SK-N-SH (cell line): ENCODE measurements around the gene DHX29. TPM values are rescaled to one million over a fixed set of nuclear protein-coding genes. Genes with fewer than 3 reads are reported as not detected.

Experiments used
- CTCF ChIA-PET: fragments of 300-600, 350-600 bp; formaldehyde crosslinking; extraction: SDS; loops from one replicate; lab custom pipeline; 2021; lab: Yijun Ruan, JAX
- POLR2A ChIA-PET: fragments of 350-600 bp; sonication (Branson Sonifier 250); formaldehyde crosslinking; extraction: SDS; loops from one replicate; lab custom pipeline; 2020; ENCODE audit warnings: antibody characterized with exemption, inconsistent platforms; lab: Yijun Ruan, JAX
- DNase-seq: peaks from one replicate; pipeline ENCODE4 v3.0.0; 2012
- H2AFZ ChIP-seq: fragments of 200-600 bp; sonication (generic); 2 replicates; pipeline ENCODE4 v1.8.1; 2016; ENCODE audit warnings: antibody characterized with exemption, mild to moderate bottlenecking, low read depth
- H3F3A ChIP-seq: fragments of 200-600 bp; sonication (generic); replicated peaks from 2 replicates; pipeline ENCODE3; 2016; ENCODE audit warnings: antibody characterized with exemption, mild to moderate bottlenecking; ENCODE audit not compliant: insufficient read depth
- H3K27ac ChIP-seq, 2 experiments: fragments of 200-500 bp in 1 of 2; fragments of 200-600 bp in 1 of 2; sonication (Bioruptor generic) in 1 of 2; sonication (generic), shearing (Covaris generic) in 1 of 2; 2 replicates each; pipeline versions ENCODE4 v1.5.1 to v1.6.1; 2014 to 2016; ENCODE audit warnings: low read depth in 2 of 2, inconsistent platforms in 1 of 2, low read length in 1 of 2, mild to moderate bottlenecking in 1 of 2, mixed read lengths in 1 of 2
- H3K27me3 ChIP-seq: fragments of 200-600 bp; sonication (generic), shearing (Covaris generic); 2 replicates; pipeline ENCODE4 v1.6.1; 2016; ENCODE audit warnings: mixed run types; ENCODE audit not compliant: insufficient read depth
- H3K36me3 ChIP-seq, 2 experiments: fragments of 200-500 bp in 1 of 2; fragments of 200-600 bp in 1 of 2; sonication (Bioruptor generic) in 1 of 2; sonication (generic) in 1 of 2; replicated peaks in 1 of 2; 2 replicates each; pipeline versions ENCODE3 to v1.5.1; 2014 to 2016; ENCODE audit warnings: low read length in 1 of 2, mild to moderate bottlenecking in 1 of 2; ENCODE audit not compliant: insufficient read depth in 2 of 2, control insufficient read depth in 1 of 2
- H3K4me1 ChIP-seq, 2 experiments: fragments of 200-500 bp in 1 of 2; fragments of 200-600 bp in 1 of 2; sonication (Bioruptor generic) in 1 of 2; sonication (generic), shearing (Covaris generic) in 1 of 2; 2 replicates each; pipeline versions ENCODE4 v1.5.1 to v1.6.1; 2014 to 2016; ENCODE audit warnings: low read depth in 1 of 2, low read length in 1 of 2, mixed run types in 1 of 2; ENCODE audit not compliant: insufficient read depth in 2 of 2, control insufficient read depth in 1 of 2
- H3K4me2 ChIP-seq: fragments of 200-600 bp; sonication (generic), shearing (Covaris generic); 2 replicates; pipeline ENCODE4 v1.6.1; 2017; ENCODE audit warnings: mixed run types
- H3K4me3 ChIP-seq, 2 experiments: fragments of 200-500 bp in 1 of 2; fragments of 200-600 bp in 1 of 2; sonication (Bioruptor generic) in 1 of 2; sonication (generic), shearing (Covaris generic) in 1 of 2; 2 replicates each; pipeline versions ENCODE4 v1.5.1 to v1.8.1; 2014 to 2016; ENCODE audit warnings: low read depth in 2 of 2, inconsistent platforms in 1 of 2, low read length in 1 of 2, mild to moderate bottlenecking in 1 of 2, mixed read lengths in 1 of 2, moderate library complexity in 1 of 2
- H3K79me2 ChIP-seq: fragments of 200-600 bp; sonication (generic); 2 replicates; pipeline ENCODE4 v1.8.1; 2017; ENCODE audit warnings: mild to moderate bottlenecking; ENCODE audit not compliant: insufficient read depth
- H3K9ac ChIP-seq: fragments of 200-600 bp; sonication (generic); 2 replicates; pipeline ENCODE4 v1.6.1; 2017; ENCODE audit warnings: mixed run types
- H3K9me2 ChIP-seq: fragments of 200-600 bp; sonication (generic); 2 replicates; pipeline ENCODE4 v1.6.1; 2017; ENCODE audit warnings: mixed run types
- H3K9me3 ChIP-seq: fragments of 200-600 bp; sonication (generic); 2 replicates; pipeline ENCODE4 v1.6.1; 2017; ENCODE audit warnings: mixed run types, mild to moderate bottlenecking, moderate library complexity
- H4K20me1 ChIP-seq: fragments of 200-600 bp; sonication (generic); 2 replicates; pipeline ENCODE4 v1.6.1; 2017; ENCODE audit warnings: mild to moderate bottlenecking, mixed run types; ENCODE audit not compliant: insufficient read depth
- CHD2 ChIP-seq: fragments of 150-350 bp; IDR thresholded peaks from 2 replicates; pipeline ENCODE4 v1.6.1; 2018; ENCODE audit warnings: low read length; ENCODE audit not compliant: partially characterized antibody
- ELF1 ChIP-seq: IDR thresholded peaks from 2 replicates; pipeline ENCODE4 v1.4.0; 2012
- FOSL2 ChIP-seq: IDR thresholded peaks from 2 replicates; pipeline ENCODE4 v1.4.0; 2012; ENCODE audit warnings: low read depth, mild to moderate bottlenecking, moderate library complexity, borderline replicate concordance
- FOXM1 ChIP-seq: IDR thresholded peaks from 2 replicates; pipeline ENCODE4 v1.4.0; 2012; ENCODE audit warnings: low read depth, mild to moderate bottlenecking
- GABPA ChIP-seq: IDR thresholded peaks from 2 replicates; pipeline ENCODE4 v1.4.0; 2012; ENCODE audit warnings: low read depth, mild to moderate bottlenecking
- MXI1 ChIP-seq: IDR thresholded peaks from 2 replicates; pipeline ENCODE4 v1.6.1; 2012; ENCODE audit warnings: mild to moderate bottlenecking, low read depth, low read length, improper control_type of control experiment
- PBX3 ChIP-seq: IDR thresholded peaks from 2 replicates; pipeline ENCODE4; 2012
- POLR2AphosphoS5 ChIP-seq: IDR thresholded peaks from 2 replicates; pipeline ENCODE4 v1.6.1; 2012; ENCODE audit warnings: low read depth, low read length
- RXRA ChIP-seq: IDR thresholded peaks from 2 replicates; pipeline ENCODE4 v1.4.0; 2012; ENCODE audit warnings: low read depth, mild to moderate bottlenecking, borderline replicate concordance
- TCF12 ChIP-seq: IDR thresholded peaks from 2 replicates; pipeline ENCODE4 v1.4.0; 2012
- TEAD4 ChIP-seq: IDR thresholded peaks from 2 replicates; pipeline ENCODE4 v1.4.0; 2012; ENCODE audit warnings: mild to moderate bottlenecking, borderline replicate concordance; ENCODE audit not compliant: insufficient read depth
- ZBTB33 ChIP-seq: IDR thresholded peaks from 2 replicates; pipeline ENCODE4 v1.4.0; 2012; ENCODE audit warnings: low read depth, borderline replicate concordance
- WGBS: methylation state at CpG from one replicate; pipeline ENCODE4 v1.1.6; 2017; ENCODE audit warnings: low lambda C conversion rate; 5-methylcytosine and 5-hydroxymethylcytosine counted together
- polyA plus RNA-seq, 3 experiments: library from polyadenylated mRNA; depleted of rRNA; stranded (reverse); fragments of >200 nt; gene quantifications; 2 replicates each; pipeline ENCODE4 v1.2.3, GENCODE V29; 2012
- TF ChIP-seq, protein P1 (sequence below): IDR thresholded peaks from 2 replicates; pipeline ENCODE4 v1.4.0; 2012; ENCODE audit warnings: low read depth
- TF ChIP-seq, protein P2 (sequence below): fragments of 150-350 bp; IDR thresholded peaks from 2 replicates; pipeline ENCODE4 v1.6.1; 2016; ENCODE audit warnings: mild to moderate bottlenecking, low read depth, low read length

Gene DHX29
- polyA plus RNA-seq, 1 of the 3 experiments (the other 2 are of a cell fraction) = 2.1 TPM

GRCh38 chr5:55290991-55291390 is 16.5 kb downstream of the DHX29 start:
- Histone ChIP-seq H3K27ac (no peak overlapping the region), H3K27me3 (no peaks in the 10 kb centered on the region), H2AFZ (no peak overlapping the region), H3F3A (no peaks in the 10 kb centered on the region), H3K9me2 (no peaks in the 10 kb centered on the region), H3K36me3 (peaks cover 71 to 78% of the 10 kb centered on the region in 2 experiments), H4K20me1 (no peaks in the 10 kb centered on the region), H3K4me1 (no peaks in the 10 kb centered on the region), H3K9ac (no peak overlapping the region), H3K4me3 (no peak overlapping the region), H3K9me3 (no peaks in the 10 kb centered on the region), H3K79me2 (no peaks in the 10 kb centered on the region), H3K4me2 (no peak overlapping the region)
- ChIA-PET CTCF (interaction anchor here (1.3 to 1.4 kb wide), 2 partner anchors 9 to 403 kb away, joined by 3 read pairs; no protein-coding TSS in a partner anchor), POLR2A (no interaction called here)
- 81% methylated on average over 2 of the region's 2 CpGs for WGBS
- no peak for TF ChIP-seq POLR2AphosphoS5
- DNase-seq = no peak

- Histone ChIP-seq H3K27ac (no peak overlapping the region), H3K4me2 (no peak overlapping the region), H4K20me1 (no peaks in the 10 kb centered on the region), H3K79me2 (no peaks in the 10 kb centered on the region), H3K27me3 (no peaks in the 10 kb centered on the region), H3K9me3 (no peaks in the 10 kb centered on the region), H3K36me3 (peaks cover 67 to 76% of the 10 kb centered on the region in 2 experiments), H3K9ac (no peak overlapping the region), H2AFZ (no peak overlapping the region), H3K4me3 (no peak overlapping the region), H3K4me1 (no peaks in the 10 kb centered on the region), H3F3A (no peaks in the 10 kb centered on the region), H3K9me2 (no peaks in the 10 kb centered on the region)
- TF ChIP-seq RXRA (no peak), PBX3 (no peak), CHD2 (no peak), MXI1 (no peak)
- ChIA-PET POLR2A (no interaction called here), CTCF (interaction anchor here (1.4 kb wide), 1 partner anchor 404 kb away, joined by 3 read pairs; no protein-coding TSS in a partner anchor)
- no peak for DNase-seq
These were observed 17.7 kb downstream of the DHX29 start for GRCh38 chr5:55289808-55290207.

DNA sequence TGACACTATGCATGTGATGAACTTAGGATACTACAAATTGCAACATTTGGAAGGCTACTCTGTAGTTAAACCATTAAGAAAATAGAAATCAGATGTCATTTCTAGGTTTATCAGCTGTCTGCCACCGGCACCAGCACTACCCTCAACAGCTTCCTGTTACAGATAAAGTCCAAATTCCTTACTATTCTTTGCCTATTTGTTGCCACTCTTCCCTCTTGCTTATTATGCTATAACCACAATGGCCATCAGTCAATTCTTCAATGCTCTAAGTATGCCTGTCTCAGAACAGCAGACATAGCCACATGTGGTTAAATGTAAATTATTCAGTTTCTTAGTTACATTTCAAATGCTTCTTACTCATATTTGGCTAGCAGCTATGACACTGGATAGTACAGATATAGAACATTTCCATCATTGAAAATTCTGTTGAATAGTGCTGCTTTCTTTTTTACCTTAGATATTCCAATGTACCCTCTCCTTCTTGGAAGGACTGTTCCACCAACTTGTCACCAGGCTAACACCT is 21.0 kb downstream of the DHX29 start:
- Histone ChIP-seq H3K4me1 (no peaks in the 10 kb centered on the region), H3K9me2 (no peaks in the 10 kb centered on the region), H4K20me1 (no peaks in the 10 kb centered on the region), H3K79me2 (no peaks in the 10 kb centered on the region), H3K9ac (no peak overlapping the region), H2AFZ (no peak overlapping the region), H3K27me3 (no peaks in the 10 kb centered on the region), H3K36me3 (peaks cover 65 to 67% of the 10 kb centered on the region in 2 experiments), H3K27ac (no peak overlapping the region), H3F3A (no peaks in the 10 kb centered on the region), H3K4me2 (no peak overlapping the region), H3K4me3 (no peak overlapping the region), H3K9me3 (no peaks in the 10 kb centered on the region)
- no peak for DNase-seq
- ChIA-PET POLR2A (no interaction called here), CTCF (no interaction called here)
- TF ChIP-seq, protein P1, sequence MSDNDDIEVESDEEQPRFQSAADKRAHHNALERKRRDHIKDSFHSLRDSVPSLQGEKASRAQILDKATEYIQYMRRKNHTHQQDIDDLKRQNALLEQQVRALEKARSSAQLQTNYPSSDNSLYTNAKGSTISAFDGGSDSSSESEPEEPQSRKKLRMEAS = no peak
- TF ChIP-seq FOXM1 (no peak), ZBTB33 (no peak), RXRA (no peak), CHD2 (no peak), GABPA (no peak), TCF12 (no peak), TEAD4 (no peak), MXI1 (no peak), ELF1 (no peak), FOSL2 (no peak)
- TF ChIP-seq, protein P2, sequence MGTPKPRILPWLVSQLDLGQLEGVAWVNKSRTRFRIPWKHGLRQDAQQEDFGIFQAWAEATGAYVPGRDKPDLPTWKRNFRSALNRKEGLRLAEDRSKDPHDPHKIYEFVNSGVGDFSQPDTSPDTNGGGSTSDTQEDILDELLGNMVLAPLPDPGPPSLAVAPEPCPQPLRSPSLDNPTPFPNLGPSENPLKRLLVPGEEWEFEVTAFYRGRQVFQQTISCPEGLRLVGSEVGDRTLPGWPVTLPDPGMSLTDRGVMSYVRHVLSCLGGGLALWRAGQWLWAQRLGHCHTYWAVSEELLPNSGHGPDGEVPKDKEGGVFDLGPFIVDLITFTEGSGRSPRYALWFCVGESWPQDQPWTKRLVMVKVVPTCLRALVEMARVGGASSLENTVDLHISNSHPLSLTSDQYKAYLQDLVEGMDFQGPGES = no peak
- 86% methylated on average over 1 of the region's 1 CpG for WGBS
